Posterior vena cava (tissue), 2 donors: ENCODE data around the gene HDAC7. TPM values are rescaled to one million over a fixed set of nuclear protein-coding genes. Genes with fewer than 3 reads are reported as not detected.
A peak's percentile ranks its signal among the peaks of the same experiment; 100 is the strongest.

Source experiments
- DNase-seq: peaks from one replicate; pipeline ENCODE4 v3.0.0-alpha.2; 2020; ENCODE audit warnings: low spot score
- intact Hi-C, 2 donors: fragments of 100-400 bp; cut with DNase I; formaldehyde crosslinking; loops; one replicate each; pipeline versions ENCODE4 v1.14.1 to v1.14.2; 2022 to 2023
- total RNA-seq, 2 donors: library from RNA; stranded (reverse); fragmentation: NEBNext Ultra II Directional; extraction: Animal tissue kit (Norgen Biotek cat#: 25700); gene quantifications; one replicate each; pipeline ENCODE4 v1.2.1, GENCODE V29; 2021
- donor health status: DM: yes; HTN: yes; CAD: no.
- donor health status: DM: yes; HTN: yes; CAD: no.

Gene HDAC7
- total RNA-seq, 2 donors from 2014 or later = 111 to 126 TPM

DNA sequence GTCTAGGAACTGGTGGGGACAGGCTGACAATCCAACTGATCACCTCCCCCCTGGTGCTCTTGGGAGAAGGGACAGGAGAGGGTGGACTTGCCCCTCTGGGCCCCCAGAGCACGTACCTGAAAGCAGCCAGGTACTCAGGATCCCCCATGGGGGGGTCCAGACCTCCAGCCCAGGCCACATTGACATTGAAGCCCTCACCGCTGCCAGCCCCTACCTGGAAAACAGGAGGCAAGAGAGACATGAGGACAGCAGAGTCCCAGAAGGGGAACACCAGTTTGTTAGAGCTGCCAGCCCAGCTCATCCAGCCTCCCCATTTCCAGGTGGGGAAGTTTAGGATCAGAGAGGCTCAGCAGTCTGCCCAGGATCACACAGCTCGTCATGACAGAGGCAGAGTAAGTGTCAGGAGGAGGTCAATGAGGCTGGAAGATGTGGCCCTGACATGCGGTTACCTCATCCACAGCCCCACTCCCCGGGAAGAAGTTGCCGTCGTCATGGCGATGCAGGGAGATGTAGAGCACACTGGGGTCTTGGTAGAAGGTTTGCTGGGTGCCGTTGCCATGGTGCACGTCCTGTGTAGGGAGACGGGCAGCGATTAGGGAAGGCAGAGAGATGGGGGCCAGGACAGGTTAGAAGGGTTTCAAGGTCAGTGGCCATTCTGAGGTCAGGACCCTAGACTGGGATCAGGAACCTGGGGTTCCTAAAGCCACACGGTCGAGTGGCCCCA, 31.9 kb downstream of the HDAC7 start:
- intact Hi-C loops = loop anchor here in 1 of 2 donors (10.0 kb wide), 1 partner anchor 47 kb away; no protein-coding TSS in a partner anchor
- DNase-seq = no peak

DNA sequence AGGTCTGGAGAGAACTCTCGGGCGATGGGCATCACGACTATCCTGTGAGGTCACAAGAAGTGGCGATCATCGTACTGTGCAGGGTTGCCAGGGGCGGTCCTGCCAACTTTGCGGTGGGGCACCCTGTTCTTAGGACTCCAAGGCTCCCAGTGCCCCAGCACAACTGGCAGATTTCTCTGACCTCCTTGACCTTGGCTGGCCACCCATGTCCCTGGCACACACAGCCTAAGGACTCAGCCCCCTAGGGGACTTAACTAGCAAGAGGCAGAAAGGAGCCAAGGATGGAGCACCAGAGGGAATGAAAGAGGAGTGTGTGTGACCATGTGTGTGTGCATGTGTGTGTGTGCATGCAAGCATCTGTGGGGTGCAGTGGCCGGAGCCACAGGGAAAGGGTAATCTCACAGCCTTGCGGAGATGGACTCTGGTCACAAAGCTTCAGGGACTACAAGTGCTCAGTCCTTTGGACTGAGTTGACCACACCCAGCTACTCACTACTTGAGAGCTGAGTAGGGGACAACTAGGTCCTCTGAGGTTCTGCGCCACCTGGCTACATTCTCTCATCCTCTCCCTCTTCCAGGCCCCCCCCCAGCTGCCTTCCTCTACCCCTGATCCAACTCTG, 32.9 kb downstream of the HDAC7 start:
- peak; percentile 76 for DNase-seq
- intact Hi-C loops = loop anchor here in 1 of 2 donors (10.0 kb wide), 1 partner anchor 48 kb away; no protein-coding TSS in a partner anchor

DNA sequence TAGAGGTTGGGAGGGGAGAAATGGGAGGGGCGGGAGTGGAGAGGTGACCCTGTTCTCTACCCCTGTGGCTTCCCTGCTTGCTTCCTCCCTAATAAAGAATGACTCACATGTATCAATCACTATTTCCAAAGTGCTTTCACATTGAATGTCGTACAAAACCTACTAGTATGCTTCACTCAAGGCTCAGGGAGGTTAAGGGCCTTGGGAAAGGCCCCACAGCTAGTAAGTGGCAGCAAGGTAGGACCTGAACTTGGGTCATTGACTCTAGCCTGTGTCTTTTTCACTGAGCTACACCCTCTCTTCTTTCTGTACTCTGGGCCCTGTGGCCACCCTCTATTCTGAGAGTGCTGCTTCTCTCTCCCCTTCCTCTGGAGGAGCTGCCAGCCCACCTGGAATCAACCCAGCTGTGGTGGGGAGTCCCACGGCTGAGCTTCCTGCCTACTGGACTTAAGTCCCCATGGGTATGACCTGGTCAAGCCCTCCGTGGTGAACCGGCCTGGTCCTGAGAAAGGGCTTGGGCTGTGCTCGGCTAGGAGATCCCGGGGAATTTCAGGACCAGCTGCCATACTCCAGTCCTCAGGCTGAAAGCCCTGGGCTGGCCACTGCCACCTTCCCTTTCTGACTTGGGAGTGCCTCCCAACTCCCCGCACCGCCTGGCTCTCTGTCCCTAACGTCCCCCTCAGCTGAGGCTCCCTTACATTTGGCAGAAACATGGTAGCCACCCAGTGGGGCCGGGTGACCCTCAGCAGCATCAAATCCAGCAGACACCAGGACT, 33.6 kb downstream of the HDAC7 start:
- intact Hi-C loops = loop anchor here in 1 of 2 donors (10.0 kb wide), 1 partner anchor 49 kb away; no protein-coding TSS in a partner anchor
- peak; percentile 75 for DNase-seq

DNA sequence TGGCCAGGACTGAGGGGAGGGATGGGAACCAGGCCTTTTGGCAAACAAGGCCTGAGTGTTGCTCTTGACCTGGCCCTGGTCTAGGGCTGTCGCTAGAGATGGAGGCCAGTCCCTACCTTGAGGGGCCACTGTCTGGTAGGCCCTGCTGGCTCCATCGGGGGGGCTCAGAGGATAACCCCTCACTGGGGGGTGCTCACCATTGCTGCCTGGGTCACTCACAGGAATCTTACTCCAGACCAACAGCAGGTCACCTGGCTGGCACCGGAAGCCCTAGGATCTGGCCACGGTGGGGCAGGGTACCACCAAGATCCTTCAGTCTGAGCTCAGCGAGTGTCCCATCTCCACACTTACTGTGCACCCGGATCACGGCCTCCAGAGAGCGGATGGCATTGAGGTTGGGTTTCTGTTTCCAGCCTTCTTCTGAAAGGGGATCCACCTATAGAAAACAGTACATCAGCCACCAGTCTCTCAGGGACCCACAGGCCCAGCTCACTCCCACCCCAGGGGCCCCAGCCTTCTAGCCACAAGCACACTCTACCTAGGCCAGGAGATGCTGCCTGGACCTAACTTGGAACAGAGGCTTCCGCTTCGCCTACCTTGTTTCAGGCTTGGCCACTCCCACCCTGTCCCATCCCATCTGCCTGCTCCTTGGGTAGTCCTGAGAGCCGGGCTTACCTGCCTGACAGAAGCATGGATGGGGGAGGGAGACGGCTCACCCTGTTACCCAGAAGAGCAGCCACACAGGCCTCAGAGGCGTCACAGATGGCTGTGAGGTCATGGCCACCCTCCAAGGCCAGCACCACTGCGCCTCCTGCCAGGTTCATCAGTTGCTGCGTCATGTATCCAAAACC, 34.4 kb downstream of the HDAC7 start:
- intact Hi-C loops = loop anchor here in 1 of 2 donors (10.0 kb wide), 1 partner anchor 50 kb away; no protein-coding TSS in a partner anchor
- peak; percentile 83 for DNase-seq

DNA sequence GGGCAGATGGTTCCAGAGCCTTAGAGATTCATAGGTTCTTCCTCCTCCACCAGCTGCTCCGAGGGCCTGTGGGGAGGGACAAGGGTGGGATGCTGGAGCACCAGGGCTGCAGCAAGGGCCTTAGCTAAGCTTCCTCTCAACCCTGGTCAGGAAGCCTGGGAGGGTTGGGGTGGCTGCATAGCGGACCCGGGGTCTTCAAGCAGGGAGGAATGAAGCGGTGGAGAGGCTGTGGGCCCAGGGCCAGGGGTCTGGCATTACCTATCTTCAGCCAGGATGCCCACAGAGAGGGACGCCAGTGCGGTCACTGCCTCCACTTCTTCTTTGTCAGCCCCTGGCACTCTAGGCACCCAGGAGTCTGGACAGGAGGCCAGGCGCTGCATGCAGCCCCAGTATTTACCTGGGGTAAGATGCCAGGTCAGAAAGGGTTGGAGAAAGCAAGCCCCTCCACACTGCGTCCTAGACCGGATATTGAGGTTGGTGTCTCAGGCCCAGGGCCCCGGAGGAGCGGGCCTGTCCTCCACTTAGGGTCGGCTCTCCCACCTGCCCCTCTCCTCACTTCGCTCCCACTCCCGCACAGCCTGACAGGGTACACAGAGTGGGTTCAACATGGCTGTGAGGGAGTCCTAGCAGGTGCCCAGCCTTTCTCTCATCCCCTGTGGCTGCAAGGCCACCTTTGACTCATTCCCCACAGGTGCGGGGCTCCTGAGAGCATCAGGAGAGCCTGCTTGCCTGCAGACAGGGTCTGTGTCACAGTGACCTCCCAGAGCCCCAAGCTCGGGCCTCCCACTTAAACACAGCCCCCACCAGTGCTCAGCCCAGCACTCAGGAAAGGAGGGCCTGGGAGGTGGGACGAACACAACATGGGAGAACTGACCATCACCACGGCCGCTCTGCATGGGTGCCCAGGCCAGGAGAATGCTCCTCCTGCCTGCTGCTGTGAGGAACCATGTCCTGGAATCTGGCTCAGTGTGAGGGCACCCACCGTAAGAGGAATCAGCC, 35.6 kb downstream of the HDAC7 start:
- DNase-seq = peak; percentile 81
- intact Hi-C loops = loop anchor here in 1 of 2 donors (10.0 kb wide), 1 partner anchor 51 kb away; no protein-coding TSS in a partner anchor

DNA sequence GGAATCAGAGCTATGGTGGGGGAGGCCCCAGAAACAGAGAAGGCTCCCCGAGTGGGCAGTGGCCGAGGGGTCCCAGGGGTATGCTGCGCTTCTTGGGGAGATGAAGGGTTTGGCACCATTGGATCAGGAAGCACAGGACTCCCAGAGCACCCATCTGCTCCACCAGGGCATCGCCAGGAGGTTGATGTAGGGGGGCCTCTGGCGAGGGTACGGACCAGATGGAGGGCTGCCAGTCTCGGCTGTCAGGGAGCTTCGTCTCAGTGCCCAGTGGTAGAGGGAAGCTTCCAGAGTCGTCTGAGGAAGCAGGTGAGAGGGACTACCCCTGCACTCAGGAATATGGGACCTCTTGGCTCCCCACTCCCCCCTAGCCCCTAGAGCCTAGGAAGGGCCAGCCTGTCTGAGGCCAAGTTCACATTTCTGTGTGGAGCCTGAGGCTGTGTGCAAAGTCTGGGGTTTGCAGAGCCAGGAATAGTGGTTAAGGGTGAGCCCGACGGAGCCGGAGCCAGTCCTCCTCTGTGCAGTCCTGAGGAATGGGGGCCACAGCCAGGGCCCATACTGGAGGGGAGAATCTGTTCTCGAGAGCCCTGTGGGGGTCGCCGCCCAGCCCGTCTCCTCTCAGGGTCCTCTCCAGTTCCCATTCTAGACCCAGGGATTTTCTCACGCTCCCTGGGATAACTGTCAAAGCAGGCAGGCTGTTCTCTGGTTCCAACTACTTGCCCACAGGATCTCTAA, 36.5 kb downstream of the HDAC7 start:
- intact Hi-C loops = loop anchor here in 1 of 2 donors (10.0 kb wide), 1 partner anchor 52 kb away; no protein-coding TSS in a partner anchor
- DNase-seq = peak; percentile 80

DNA sequence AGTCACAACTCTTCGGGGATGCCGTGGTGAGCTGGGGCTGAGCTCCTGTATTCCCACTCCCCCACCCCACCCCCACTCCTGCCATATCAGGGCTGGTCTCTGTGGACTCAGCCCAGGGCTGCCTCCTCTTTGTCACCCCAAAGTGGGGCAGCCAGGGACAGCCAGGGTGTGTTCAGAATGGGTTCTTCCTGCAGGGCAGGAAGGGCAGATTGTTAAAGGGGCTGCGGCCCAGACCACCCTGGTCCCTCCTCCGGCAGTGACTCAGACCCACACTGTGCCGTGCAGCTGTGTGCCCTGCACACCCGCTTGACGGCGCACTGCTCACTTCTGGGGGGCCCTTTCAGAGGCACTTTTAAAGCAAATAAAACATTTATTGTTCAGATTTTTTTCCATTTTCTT, 37.3 kb downstream of the HDAC7 start:
- DNase-seq = peak; percentile 83
- intact Hi-C loops = loop anchor here (1.0 to 10.0 kb wide), 2 partner anchors 52 to 66 kb away; no protein-coding TSS in a partner anchor

DNA sequence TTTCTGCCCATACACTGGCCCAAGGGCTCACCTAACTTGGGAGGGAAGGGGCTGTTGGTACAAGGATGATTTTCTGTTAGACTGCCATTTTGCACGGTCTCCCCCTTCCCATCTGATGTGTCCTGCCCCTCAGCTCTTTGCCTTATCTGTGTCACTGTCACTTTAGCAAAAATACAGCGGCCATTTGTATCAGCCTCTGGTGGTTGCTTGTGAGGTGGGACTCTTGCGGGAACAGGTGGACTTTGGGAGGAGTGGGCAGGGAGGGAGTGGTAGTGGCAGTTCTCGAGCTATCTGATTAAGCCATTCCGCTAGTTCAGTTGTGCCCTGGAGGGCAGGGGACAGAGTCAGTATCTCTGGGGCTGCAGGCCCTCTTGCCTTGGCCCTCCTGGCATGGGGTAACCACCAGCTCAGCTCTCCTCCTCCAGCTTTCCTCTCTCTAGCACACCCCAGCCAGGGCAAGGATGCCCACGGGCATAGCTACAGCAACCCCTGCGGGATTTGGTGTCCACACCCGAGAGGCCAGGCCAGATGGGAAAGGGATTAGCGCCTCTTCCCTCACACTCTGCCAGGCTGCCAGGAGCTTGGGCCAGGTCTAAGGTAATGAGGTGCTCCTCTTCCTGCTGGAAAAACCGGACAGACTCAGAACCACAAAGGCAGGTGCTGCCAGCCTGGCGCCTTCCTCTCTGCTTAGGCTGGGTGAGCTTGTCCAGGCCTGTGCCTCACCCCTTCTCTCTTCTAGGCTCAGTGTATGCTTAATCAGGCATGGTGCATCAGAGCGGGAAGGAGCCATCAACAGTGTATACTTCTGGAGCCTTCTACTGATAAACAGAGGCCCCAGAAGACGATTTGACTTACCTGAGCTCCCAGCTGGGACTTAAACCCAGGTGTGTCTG, 38.0 kb downstream of the HDAC7 start:
- DNase-seq = peak; percentile 81
- intact Hi-C loops = loop anchor here (1.0 to 10.0 kb wide), 2 partner anchors 53 to 65 kb away; no protein-coding TSS in a partner anchor

DNA sequence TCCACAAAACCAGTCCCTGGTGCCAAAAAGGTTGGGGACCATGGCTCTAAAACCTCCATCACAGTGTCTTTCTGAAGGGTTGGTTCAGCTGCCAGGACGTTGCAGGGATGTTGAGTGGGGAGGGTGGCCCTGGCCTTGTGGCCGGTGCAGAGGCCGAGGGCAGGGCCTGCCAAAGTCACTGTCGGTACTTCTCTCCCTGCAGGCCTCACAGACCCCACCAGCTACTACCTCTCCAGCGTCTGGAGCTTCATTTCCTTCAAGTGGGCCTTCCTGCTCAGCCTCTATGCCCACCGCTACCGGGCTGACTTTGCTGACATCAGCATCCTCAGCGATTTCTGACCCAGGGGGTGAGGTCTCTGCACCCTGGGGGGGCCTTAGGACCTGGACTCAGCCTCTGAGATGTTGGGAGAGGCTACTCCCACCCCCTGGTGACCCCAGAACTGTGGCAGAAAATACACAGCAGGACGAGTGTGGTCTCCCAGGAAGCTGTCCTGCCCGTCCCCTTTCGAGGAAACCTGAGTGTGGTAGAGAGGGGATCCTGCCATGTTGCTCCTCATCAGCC, 39.7 kb downstream of the HDAC7 start:
- intact Hi-C loops = loop anchor here (5.0 to 10.0 kb wide), 4 partner anchors 38 to 1788 kb away; partner anchors contain the start of gene SCAF11 (in 1 of the 2)
- no peak for DNase-seq

DNA sequence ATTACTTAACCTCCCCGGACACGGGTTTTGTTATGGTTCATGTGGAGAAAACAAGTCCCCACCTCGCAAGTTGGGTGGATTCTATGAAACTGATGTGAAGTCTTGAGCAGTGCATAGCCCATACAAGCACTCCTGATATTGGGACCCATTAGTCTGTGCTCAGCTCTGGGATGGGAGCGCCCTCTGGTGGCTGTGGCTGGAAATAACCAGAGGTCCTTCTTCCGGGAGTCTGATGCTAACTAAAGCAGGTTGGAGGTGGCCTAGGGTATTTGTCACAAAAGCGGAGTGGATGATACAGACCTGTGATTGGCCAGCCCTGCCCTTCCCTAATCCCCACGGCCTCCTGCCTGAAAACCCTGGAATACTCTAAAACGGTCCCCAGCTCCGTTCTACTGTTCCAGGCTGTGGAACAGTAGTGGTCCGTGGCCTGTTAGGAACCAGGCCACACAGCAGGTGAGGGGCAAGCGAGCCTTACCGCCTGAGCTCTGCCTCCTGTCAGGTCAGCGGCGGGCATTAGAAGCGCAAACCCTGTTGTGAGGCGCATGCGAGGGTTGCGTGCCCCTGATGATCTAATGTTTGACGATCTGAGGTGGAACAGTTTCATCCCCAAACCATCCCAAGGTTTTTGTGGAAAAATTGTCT, 40.3 kb downstream of the HDAC7 start:
- DNase-seq = peak; percentile 97
- intact Hi-C loops = loop anchor here (5.0 kb wide), 3 partner anchors 37 to 1787 kb away; partner anchors contain the start of gene SCAF11 (in 1 of the 2)

DNA sequence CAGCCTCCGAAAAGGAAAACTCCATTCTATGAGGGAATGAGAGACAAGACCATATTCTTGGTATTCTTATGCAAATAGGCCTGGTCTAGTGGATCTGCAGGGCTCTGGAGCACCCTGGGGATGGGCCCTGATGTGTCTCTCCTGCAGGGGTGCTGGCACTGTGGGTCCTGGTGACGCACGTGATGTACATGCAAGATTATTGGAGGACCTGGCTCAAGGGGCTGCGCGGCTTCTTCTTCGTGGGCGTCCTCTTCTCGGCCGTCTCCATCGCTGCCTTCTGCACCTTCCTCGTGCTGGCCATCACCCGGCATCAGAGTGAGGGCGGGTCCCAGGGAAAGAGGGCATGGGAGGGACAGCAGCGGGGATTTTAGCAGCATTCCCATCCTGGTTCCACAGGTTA, 40.8 kb downstream of the HDAC7 start:
- DNase-seq = peak; percentile 82
- intact Hi-C loops = loop anchor here (5.0 kb wide), 3 partner anchors 37 to 1787 kb away; partner anchors contain the start of gene SCAF11 (in 1 of the 2)

DNA sequence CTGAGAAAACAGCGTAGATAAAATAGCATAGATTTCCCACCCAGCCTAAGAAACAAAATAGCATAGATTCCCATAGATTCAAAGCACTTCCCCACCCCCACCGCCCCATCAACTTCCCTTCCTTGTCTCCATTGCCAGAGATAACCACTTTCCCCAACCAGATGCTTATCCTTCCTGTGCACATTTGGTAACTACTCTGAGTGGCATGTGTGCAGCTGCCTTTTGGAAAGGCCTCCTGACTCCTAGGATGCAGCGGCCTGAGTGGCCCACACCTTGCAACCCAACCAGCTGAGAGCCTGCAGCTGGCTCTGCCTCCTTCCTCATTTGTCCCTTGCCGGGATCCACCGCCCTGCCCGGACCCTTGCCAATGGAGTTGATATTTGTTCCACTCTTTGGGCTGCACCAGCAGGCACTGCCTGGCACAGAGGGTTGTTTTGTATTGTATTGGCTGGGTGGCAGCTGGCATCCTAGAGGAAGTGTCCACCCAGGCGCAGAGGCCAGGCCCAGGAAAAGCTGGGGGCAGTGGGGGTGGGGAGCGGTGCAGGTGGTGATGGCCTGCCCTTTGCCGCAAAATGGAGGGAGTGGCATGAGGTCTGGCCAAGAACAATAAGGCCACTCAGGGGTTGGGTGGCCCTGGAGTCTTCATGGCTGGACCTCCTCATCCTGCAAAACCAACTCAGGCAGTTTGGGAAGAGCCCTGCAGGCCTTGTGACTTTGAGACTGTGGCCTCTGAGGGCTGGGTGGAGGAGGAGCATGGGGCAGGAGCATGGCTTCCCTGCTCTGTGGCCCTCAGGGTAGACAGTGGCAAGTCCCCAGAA, 41.8 kb downstream of the HDAC7 start:
- DNase-seq = peak; percentile 83
- intact Hi-C loops = loop anchor here (5.0 kb wide), 3 partner anchors 36 to 1786 kb away; partner anchors contain the start of gene SCAF11 (in 1 of the 2)

DNA sequence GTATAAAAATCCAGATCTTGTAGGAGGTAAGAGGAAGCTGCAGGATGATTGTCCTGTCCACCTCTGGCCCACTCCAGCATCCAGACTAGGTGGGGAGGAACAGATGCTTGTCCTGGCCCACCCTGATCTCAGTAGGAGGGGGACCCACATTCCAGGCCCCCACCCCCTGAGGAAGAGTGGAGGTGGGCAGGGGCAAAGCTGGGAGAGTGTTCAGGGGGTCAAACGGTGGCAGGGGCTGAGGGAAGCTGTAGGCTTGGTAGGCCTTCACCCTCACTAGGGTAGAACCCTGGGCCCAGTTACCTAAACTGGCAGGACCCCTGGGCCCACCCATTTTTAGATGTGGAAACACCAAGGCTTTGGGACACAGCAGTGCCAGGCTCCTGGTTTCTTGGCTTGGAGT, 42.6 kb downstream of the HDAC7 start:
- DNase-seq = peak; percentile 75
- intact Hi-C loops = loop anchor here (5.0 kb wide), 3 partner anchors 35 to 1785 kb away; partner anchors contain the start of gene SCAF11 (in 1 of the 2)
